RWPE2 (cell line): ENCODE measurements around the gene CACHD1.

ENCODE experiments used
- ATAC-seq: fragments of 200-7000 bp; cut with Tn5 transposase; 3 replicates; pipeline ENCODE4 v1.9.1; 2021; ENCODE audit warnings: low read depth
- DNase-seq: peaks from one replicate; pipeline ENCODE4 v3.0.0-alpha.2; 2020; ENCODE audit warnings: low spot score
- H3K27ac ChIP-seq: fragments of 450-650 bp; 2 replicates; pipeline ENCODE4 v1.5.1; 2017; ENCODE audit warnings: mild to moderate bottlenecking; ENCODE audit not compliant: poor library complexity, severe bottlenecking
- H3K27me3 ChIP-seq: fragments of 250-450 bp; sonication (Bioruptor Pico); 2 replicates; pipeline ENCODE4 v1.5.1; 2021; ENCODE audit warnings: mild to moderate bottlenecking, moderate library complexity; ENCODE audit not compliant: insufficient read depth, poor library complexity, severe bottlenecking
- H3K36me3 ChIP-seq: fragments of 250-450 bp; sonication (Bioruptor Pico); 2 replicates; pipeline ENCODE4 v1.5.1; 2020; ENCODE audit warnings: low read depth, mild to moderate bottlenecking, moderate library complexity
- H3K4me1 ChIP-seq: fragments of 250-450 bp; sonication (Bioruptor Pico); 2 replicates; pipeline ENCODE4 v1.5.1; 2021; ENCODE audit warnings: mild to moderate bottlenecking, moderate library complexity; ENCODE audit not compliant: insufficient read depth, poor library complexity, severe bottlenecking
- H3K4me3 ChIP-seq: fragments of 250-450 bp; sonication (Bioruptor Pico); 2 replicates; pipeline ENCODE4 v1.5.1; 2021; ENCODE audit warnings: mild to moderate bottlenecking, moderate library complexity; ENCODE audit not compliant: severe bottlenecking
- H3K9me3 ChIP-seq: fragments of 250-450 bp; sonication (Bioruptor Pico); 2 replicates; pipeline ENCODE4 v1.5.1; 2021; ENCODE audit warnings: mild to moderate bottlenecking, moderate library complexity; ENCODE audit not compliant: severe bottlenecking
- CTCF ChIP-seq: fragments of 450-650 bp; IDR thresholded peaks from one replicate; pipeline ENCODE4 v1.5.1; 2017; ENCODE audit warnings: mild to moderate bottlenecking, moderate library complexity; ENCODE audit not compliant: poor library complexity, severe bottlenecking

CACHD1 gene

GRCh38 chr1:64645735-64646134, 175.8 kb downstream of the CACHD1 start:
- no peak for ATAC-seq
- no peak for TF ChIP-seq CTCF
- Histone ChIP-seq H3K4me3 (no peak overlapping the region), H3K36me3 (no peaks in the 10 kb centered on the region), H3K27me3 (no peaks in the 10 kb centered on the region), H3K4me1 (no peaks in the 10 kb centered on the region), H3K27ac (no peak overlapping the region), H3K9me3 (no peaks in the 10 kb centered on the region)
- no peak for DNase-seq

GRCh38 chr1:64650411-64650810, 180.5 kb downstream of the CACHD1 start:
- ATAC-seq (no peak), DNase-seq (no peak)
- no peak for TF ChIP-seq CTCF
- Histone ChIP-seq H3K36me3 (no peaks in the 10 kb centered on the region), H3K27ac (no peak overlapping the region), H3K9me3 (no peaks in the 10 kb centered on the region), H3K4me1 (no peaks in the 10 kb centered on the region), H3K27me3 (no peaks in the 10 kb centered on the region), H3K4me3 (no peak overlapping the region)

- Histone ChIP-seq H3K27me3 (no peaks in the 10 kb centered on the region), H3K9me3 (no peaks in the 10 kb centered on the region), H3K4me1 (no peaks in the 10 kb centered on the region), H3K36me3 (no peaks in the 10 kb centered on the region), H3K4me3 (no peak overlapping the region), H3K27ac (no peak overlapping the region)
- TF ChIP-seq CTCF, result no peak
- ATAC-seq, result no peak
- DNase-seq, result no peak
These were observed 181.9 kb downstream of the CACHD1 start for GRCh38 chr1:64651841-64652240.

DNA sequence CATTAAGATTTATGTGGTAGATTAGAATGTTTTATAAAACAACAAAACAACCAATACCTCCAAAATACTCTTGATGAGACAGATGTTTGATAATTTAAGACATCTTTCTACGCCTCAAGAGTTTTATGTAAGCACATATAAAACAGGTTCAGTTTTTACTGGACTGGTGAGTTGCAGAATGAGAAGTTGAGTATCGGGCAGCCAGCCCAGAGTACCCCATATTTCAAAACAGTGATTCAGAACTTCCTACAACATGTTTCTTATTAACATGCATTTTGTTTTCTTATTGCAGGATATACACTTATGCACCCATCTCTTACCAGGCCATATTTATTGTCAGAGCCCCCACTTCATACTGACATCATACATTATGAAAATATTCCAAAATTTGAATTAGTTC, 183.5 kb downstream of the CACHD1 start:
- ATAC-seq (no peak), DNase-seq (no peak)
- H3K4me3 ChIP-seq, result no peak overlapping the region
- H3K36me3 ChIP-seq, result no peaks in the 10 kb centered on the region
- no peak for TF ChIP-seq CTCF
- H3K9me3 ChIP-seq, result no peaks in the 10 kb centered on the region
- no peaks in the 10 kb centered on the region for H3K4me1 ChIP-seq
- H3K27ac ChIP-seq, result no peak overlapping the region
- H3K27me3 ChIP-seq, result no peaks in the 10 kb centered on the region

DNA sequence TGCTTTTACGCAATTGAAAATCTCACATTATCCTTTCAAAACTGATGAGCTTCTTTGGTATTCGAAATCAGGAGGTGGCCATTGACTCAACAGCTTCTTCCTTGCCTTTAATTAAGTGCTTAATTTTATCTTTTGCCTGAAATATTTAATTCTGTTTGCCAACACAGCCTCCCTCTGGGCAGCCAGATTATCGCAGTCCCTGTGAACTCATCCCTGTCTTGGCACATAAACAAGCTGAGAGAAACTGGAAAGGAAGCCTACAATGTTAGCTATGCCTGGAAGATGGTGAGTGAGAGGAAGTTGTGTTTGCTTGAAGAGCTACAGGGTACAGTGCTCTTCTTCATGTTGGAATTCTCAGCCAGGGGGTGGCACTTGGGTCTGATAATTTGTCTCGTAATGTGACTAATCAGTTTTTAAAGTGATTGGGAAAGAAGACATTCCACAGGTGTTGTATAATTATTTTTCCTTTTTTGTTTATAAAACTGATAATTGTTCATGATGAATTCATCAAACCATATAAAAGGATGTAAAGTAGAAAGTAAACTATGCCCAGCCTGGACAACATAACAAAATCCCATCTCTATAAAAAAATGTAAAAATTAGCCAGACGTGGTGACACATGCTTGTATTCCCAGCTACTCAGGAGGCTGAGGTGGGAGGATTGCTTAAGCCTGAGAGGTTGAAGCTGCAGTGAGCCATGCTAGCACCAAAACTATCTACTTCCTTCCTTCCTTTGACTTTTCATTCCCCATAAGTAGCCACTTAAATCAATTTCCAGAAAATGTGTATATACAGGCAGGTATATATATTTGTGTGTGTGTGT, 184.8 kb downstream of the CACHD1 start:
- Histone ChIP-seq H3K27me3 (no peaks in the 10 kb centered on the region), H3K36me3 (no peaks in the 10 kb centered on the region), H3K4me1 (no peaks in the 10 kb centered on the region), H3K27ac (no peak overlapping the region), H3K9me3 (no peaks in the 10 kb centered on the region), H3K4me3 (no peak overlapping the region)
- ATAC-seq (peak; percentile 54), DNase-seq (no peak)
- TF ChIP-seq CTCF, result no peak
